Immature natural killer cell (primary cell): ENCODE measurements around the gene GLDC. TPM values are rescaled to one million over a fixed set of nuclear protein-coding genes. Genes with fewer than 3 reads are reported as not detected.

ENCODE experiments used
- polyA plus RNA-seq, 3 donors: library from polyadenylated mRNA; unstranded; fragments of 300-500 nt; fragmentation: Illumina TruSeq; gene quantifications; one replicate each; pipeline ENCODE4 v1.2.3, GENCODE V29; 2021

The GLDC gene
- polyA plus RNA-seq, 3 donors from 2014 or later = 0.35 TPM; not detected in 2

Other genes with a start within 250 kb of the GLDC start
- gene UHRF2, start 232.5 kb downstream of the GLDC start, polyA plus RNA-seq = 10 to 100 TPM; 10.8 to 15.9 (median 11.6) TPM
- 10 to 100 TPM; 18.2 to 45.6 (median 29.9) TPM for gene KDM4C, start 112.2 kb upstream of the GLDC start, polyA plus RNA-seq